Adrenal gland (tissue), 19 donors: ENCODE results near the gene SLC6A4. TPM values are rescaled to one million over a fixed set of nuclear protein-coding genes. Genes with fewer than 3 reads are reported as not detected.
A peak's percentile ranks its signal among the peaks of the same experiment; 100 is the strongest.

Source experiments
- DNase-seq, 7 donors: peaks; one replicate each; pipeline ENCODE4 v3.0.0-alpha.2; 2019 to 2020
- H3K27ac ChIP-seq, 5 donors: fragments of 200-600 bp; sonication (generic) in 4 of 5; 1 replicate in 3 of 5; 2 replicates in 2 of 5; pipeline versions ENCODE4 v1.5.1 to v1.8.0; 2016 to 2020; ENCODE audit warnings: mild to moderate bottlenecking in 1 of 5
- H3K27me3 ChIP-seq: fragments of 200-600 bp; 2 replicates; pipeline ENCODE4 v1.8.0; 2021
- H3K36me3 ChIP-seq, 2 donors: fragments of 200-600 bp; replicated peaks in 1 of 2; 1 replicate in 1 of 2; 2 replicates in 1 of 2; pipeline versions ENCODE4 v1.5.1 to v1.8.0; 2018 to 2022
- H3K4me1 ChIP-seq, 2 donors: fragments of 200-600 bp; replicated peaks in 1 of 2; 1 replicate in 1 of 2; 2 replicates in 1 of 2; pipeline versions ENCODE4 v1.5.1 to v1.8.0; 2018 to 2021
- H3K4me3 ChIP-seq, 4 donors: fragments of 200-600 bp; sonication (generic) in 3 of 4; one replicate each; pipeline ENCODE4 v1.5.1; 2016 to 2018
- H3K9me3 ChIP-seq, 3 donors: fragments of 200-600 bp; sonication (generic) in 1 of 3; replicated peaks in 1 of 3; 1 replicate in 2 of 3; 2 replicates in 1 of 3; pipeline versions ENCODE4 v1.5.1 to v1.8.0; 2016 to 2021
- POLR2A ChIP-seq, 2 donors: fragments of 450-650 bp; IDR thresholded peaks; one replicate each; pipeline ENCODE4 v1.6.1; 2017; ENCODE audit warnings: antibody characterized with exemption in 2 of 2, mild to moderate bottlenecking in 2 of 2, moderate library complexity in 1 of 2
- WGBS, 4 donors: extraction: QIAGEN DNeasy Blood & Tissue Kit in 2 of 4; methylation state at CpG; one replicate each; pipeline versions ENCODE4 v1.1.5 to v1.1.7; 2013 to 2017; 5-methylcytosine and 5-hydroxymethylcytosine counted together
- intact Hi-C, 2 donors: fragments of 100-400 bp; cut with DNase I; formaldehyde crosslinking; loops; one replicate each; pipeline versions ENCODE4 v1.14.1 to v1.15.0; 2022 to 2023
- long read RNA-seq, 10 donors: library from polyadenylated mRNA in 3 of 10; unstranded in 2 of 10; stranded (forward) in 1 of 10; transcript quantifications; one replicate each; pipeline ENCODE4 v2.0.0 and lab custom pipeline, GENCODE V29; 2021 to 2026
- polyA plus RNA-seq, 3 donors: library from polyadenylated mRNA; stranded (reverse); fragments of 200-250 nt in 2 of 3; fragments of 350-450 nt in 1 of 3; fragmentation: Illumina TruSeq in 1 of 3; extraction: RNeasy Lipid Tissue Mini Kit (QIAGEN cat#74804) in 1 of 3; gene quantifications; one replicate each; pipeline ENCODE4 v1.2.3, GENCODE V29; 2013 to 2014
- total RNA-seq, 9 donors: library from RNA; depleted of rRNA in 4 of 9; stranded (reverse); fragments of >200 nt in 4 of 9; fragments of 120-200 nt in 1 of 9; fragmentation: NEBNext Ultra II Directional in 1 of 9; extraction: Animal tissue kit (Norgen Biotek cat#: 25700) in 1 of 9; gene quantifications; one replicate each; pipeline versions ENCODE4 v1.1.0 to v1.2.4, GENCODE V29; 2013 to 2023
- TF ChIP-seq, protein P1 (sequence below), 6 experiments: fragments of 450-650 bp in 4 of 6; fragments of 200-600 bp in 2 of 6; sonication (generic) in 1 of 6; IDR thresholded peaks; 1 replicate in 5 of 6; 2 replicates in 1 of 6; pipeline versions ENCODE4 v1.5.1 to v1.8.0; 2016 to 2021; ENCODE audit warnings: antibody characterized with exemption in 6 of 6, mild to moderate bottlenecking in 2 of 6, moderate library complexity in 1 of 6
- donor health status: healthy with polysubstance abuse.
- donor health status: Bipolar disorder and iron deficiency.
- donor health status: DM: yes; HTN: yes; CAD: no.
- donor health status: DM: no; HTN: no; CAD: no.
- donor health status: DM: no; HTN: no; CAD: no.
- donor health status: DM: yes; HTN: yes; CAD: no.

The SLC6A4 gene
- total RNA-seq (under 1 TPM in 6 of 9 donors, not detected in 3; 0.03 to 0.67 (median 0.25) TPM), polyA plus RNA-seq (under 1 TPM; 0.05 to 0.13 (median 0.08) TPM)
- long read RNA-seq, donor 1: 0 reads
- long read RNA-seq, donor 2: 0 reads
- long read RNA-seq, donor 3: 0 reads
- long read RNA-seq, donor 4: 0 reads
- long read RNA-seq, donor 5: 0 reads
- long read RNA-seq, donor 6: 0 reads
- long read RNA-seq, donor 7: 0 reads
- long read RNA-seq, donor 8: 0 reads
- long read RNA-seq, donor 9: 0 reads
- long read RNA-seq, donor 10: 0 reads

DNA sequence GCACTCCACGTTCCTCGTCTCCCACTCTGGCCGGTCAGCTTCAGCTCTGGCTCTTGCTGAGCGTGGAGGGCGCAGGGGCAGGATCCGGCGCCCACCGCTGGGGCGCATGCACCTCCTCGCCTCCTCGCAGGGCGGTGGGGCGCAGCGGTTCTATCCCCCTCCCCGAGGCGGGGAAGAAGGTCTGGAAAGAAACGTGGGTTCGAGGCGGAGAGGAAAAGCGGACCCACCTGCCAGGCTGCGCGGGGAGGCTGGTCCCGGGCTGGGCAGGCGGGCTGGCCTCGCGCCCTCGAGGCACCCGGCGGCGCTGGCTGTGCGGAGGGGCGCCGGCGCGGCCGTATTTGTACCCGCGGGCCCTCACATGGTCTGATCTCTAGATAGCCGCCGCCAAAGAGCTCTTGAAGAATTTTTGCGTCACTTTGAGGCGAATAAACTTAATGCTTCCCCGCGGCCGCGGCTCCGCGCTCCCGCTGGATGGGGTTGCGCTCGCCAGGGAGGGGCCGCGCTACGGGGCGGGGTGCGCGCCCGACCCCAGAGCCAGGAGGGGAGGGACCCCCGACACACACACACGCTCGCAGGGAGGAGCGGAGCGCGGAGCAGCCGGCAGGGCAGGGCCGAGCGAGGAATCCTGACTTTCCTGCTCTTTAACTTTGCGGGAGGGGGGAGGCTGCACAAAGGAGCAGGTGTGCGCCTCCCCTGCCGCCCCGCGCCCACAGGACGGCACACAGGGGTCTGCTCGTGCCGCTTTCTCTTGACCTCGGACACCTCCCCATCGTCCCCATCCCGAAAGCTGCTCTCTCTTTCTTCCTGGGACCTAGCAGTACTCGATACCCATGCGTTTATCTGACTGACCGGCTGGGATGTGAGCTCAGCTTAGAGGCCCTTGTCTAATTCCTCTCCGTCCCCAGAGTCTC is at the start of gene SLC6A4:
Gene SLC6A4 (minus strand): TSS at position 312 of the 911 bp plus-strand sequence. CDS start 13,739 bp downstream, outside the sequence.
- Histone ChIP-seq H3K9me3 (no peaks in the 10 kb centered on the region), H3K27me3 (peaks cover 20% of the 10 kb centered on the region), H3K4me1 (peaks cover 10 to 12% of the 10 kb centered on the region in 2 donors), H3K27ac (no peak within 1 kb of the TSS), H3K4me3 (peak within 1 kb of the TSS in 2 of 4 donors; percentile 34 to 44), H3K36me3 (no peaks in the 10 kb centered on the region)
- 8 to 13% (median 9%) methylated on average over 27 to 82 of the region's 82 CpGs for WGBS, 4 donors
- intact Hi-C loops: no loop called here
- peak in 1 of 7 donors; percentile 2 for DNase-seq
- no peak for TF ChIP-seq POLR2A (IDR thresholded peaks at IDR 0.05)
- TF ChIP-seq, protein P1, sequence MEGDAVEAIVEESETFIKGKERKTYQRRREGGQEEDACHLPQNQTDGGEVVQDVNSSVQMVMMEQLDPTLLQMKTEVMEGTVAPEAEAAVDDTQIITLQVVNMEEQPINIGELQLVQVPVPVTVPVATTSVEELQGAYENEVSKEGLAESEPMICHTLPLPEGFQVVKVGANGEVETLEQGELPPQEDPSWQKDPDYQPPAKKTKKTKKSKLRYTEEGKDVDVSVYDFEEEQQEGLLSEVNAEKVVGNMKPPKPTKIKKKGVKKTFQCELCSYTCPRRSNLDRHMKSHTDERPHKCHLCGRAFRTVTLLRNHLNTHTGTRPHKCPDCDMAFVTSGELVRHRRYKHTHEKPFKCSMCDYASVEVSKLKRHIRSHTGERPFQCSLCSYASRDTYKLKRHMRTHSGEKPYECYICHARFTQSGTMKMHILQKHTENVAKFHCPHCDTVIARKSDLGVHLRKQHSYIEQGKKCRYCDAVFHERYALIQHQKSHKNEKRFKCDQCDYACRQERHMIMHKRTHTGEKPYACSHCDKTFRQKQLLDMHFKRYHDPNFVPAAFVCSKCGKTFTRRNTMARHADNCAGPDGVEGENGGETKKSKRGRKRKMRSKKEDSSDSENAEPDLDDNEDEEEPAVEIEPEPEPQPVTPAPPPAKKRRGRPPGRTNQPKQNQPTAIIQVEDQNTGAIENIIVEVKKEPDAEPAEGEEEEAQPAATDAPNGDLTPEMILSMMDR (IDR thresholded peaks at IDR 0.05): no peak

GRCh38 chr17:30279156-30279555 is 43.7 kb upstream of the SLC6A4 start:
- Histone ChIP-seq H3K27ac (no peak overlapping the region), H3K4me3 (no peak overlapping the region), H3K9me3 (no peaks in the 10 kb centered on the region), H3K36me3 (peaks cover 0 to 39% of the 10 kb centered on the region in 2 donors), H3K27me3 (no peaks in the 10 kb centered on the region), H3K4me1 (peaks cover 0 to 5% of the 10 kb centered on the region in 2 donors)
- no peak for TF ChIP-seq POLR2A (IDR thresholded peaks at IDR 0.05)
- TF ChIP-seq, protein P1 (IDR thresholded peaks at IDR 0.05): no peak
- intact Hi-C loops: loop anchor here in 1 of 2 donors (5.0 kb wide), 1 partner anchor 157 kb away; no protein-coding TSS in a partner anchor
- DNase-seq: no peak

DNA sequence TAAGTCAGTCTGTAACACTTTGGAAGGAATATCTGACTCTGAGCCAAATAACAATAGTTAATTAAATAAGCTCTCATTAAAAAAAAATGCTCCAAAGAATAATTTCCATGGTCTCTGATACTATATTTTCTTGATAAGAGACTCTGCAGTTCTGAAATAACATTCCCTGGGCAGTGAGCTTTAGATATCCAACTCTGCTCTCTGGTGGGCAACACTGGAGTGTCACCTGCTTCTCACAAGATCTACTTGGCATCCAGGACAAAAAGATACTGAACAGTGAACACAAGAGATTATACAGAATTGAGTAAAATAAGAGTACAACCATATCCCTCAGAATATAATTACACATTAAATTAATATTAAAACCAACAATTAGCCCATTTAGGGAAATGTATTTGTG is 42.5 kb upstream of the SLC6A4 start:
- Histone ChIP-seq H3K9me3 (no peaks in the 10 kb centered on the region), H3K4me1 (peaks cover 0 to 5% of the 10 kb centered on the region in 2 donors), H3K4me3 (no peak overlapping the region), H3K27ac (no peak overlapping the region), H3K36me3 (peaks cover 0 to 40% of the 10 kb centered on the region in 2 donors), H3K27me3 (no peaks in the 10 kb centered on the region)
- intact Hi-C loops: loop anchor here in 1 of 2 donors (5.0 kb wide), 1 partner anchor 156 kb away; no protein-coding TSS in a partner anchor
- peak in 6 of 7 donors; percentile 38 to 75 (median 50) for DNase-seq
- TF ChIP-seq POLR2A (IDR thresholded peaks at IDR 0.05): no peak
- TF ChIP-seq, protein P1 (IDR thresholded peaks at IDR 0.05): peak; percentile 17 to 65 (median 58)

DNA sequence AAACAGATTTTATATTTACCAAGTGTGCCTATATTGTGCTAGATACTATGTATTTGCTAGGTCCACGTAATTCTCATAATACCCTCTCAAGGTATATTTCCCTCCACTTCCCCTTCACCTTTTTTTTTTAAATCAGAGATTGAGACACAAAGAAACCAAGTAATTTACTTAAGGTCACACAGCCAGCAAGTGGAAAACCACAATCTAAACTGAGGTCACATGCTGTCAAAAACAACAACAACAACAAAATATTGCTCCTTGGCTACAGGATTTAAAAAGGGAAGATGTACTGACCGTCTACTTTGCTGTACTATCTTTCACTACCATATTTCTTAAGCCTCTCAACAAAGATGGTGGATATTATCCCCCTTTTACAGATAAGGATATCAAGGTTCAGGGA is 40.4 kb upstream of the SLC6A4 start:
- no peak for DNase-seq
- peaks cover 1 to 16% of the 10 kb centered on the region in 2 donors for H3K4me1 ChIP-seq
- no peak overlapping the region for H3K4me3 ChIP-seq
- peaks cover 0 to 46% of the 10 kb centered on the region in 2 donors for H3K36me3 ChIP-seq
- intact Hi-C loops: loop anchor here in 1 of 2 donors (5.0 kb wide), 1 partner anchor 154 kb away; no protein-coding TSS in a partner anchor
- no peaks in the 10 kb centered on the region for H3K27me3 ChIP-seq
- no peaks in the 10 kb centered on the region for H3K9me3 ChIP-seq
- TF ChIP-seq POLR2A (IDR thresholded peaks at IDR 0.05): no peak
- TF ChIP-seq, protein P1 (IDR thresholded peaks at IDR 0.05): no peak
- WGBS, 4 donors: 77 to 91% (median 88%) methylated on average over 2 of the region's 2 CpGs
- no peak overlapping the region for H3K27ac ChIP-seq
